K562 (cell line): ENCODE data around the gene CHCHD5. TPM values are rescaled to one million over a fixed set of nuclear protein-coding genes. Genes with fewer than 3 reads are reported as not detected.

Source experiments
- CBX1 ChIP-seq: sonication (generic); IDR thresholded peaks from 2 replicates; pipeline ENCODE4 v1.6.1; 2016; ENCODE audit warnings: antibody characterized with exemption, low read depth, mild to moderate bottlenecking
- CREB3 ChIP-seq: fragments of 450-650 bp; conservative IDR thresholded peaks from 2 replicates; pipeline ENCODE4 v1.6.1; 2016; ENCODE audit warnings: missing genetic modification characterization, low read depth, mild to moderate bottlenecking, missing compliant biosample characterization, moderate library complexity
- CXXC5 ChIP-seq: fragments of 250-450 bp; sonication (Bioruptor Pico); IDR thresholded peaks from 2 replicates; pipeline ENCODE4 v1.8.0; 2022; ENCODE audit warnings: inconsistent platforms, mild to moderate bottlenecking, moderate library complexity
- FOXM1 ChIP-seq, 2 experiments: fragments of 450-650 bp in 1 of 2; sonication (generic) in 1 of 2; formaldehyde crosslinking in 1 of 2; IDR thresholded peaks; 2 replicates each; pipeline versions ENCODE4 v1.6.1 to v1.9.0; 2017 to 2022; ENCODE audit warnings: low read depth in 2 of 2, mild to moderate bottlenecking in 2 of 2, missing genetic modification reagents in 1 of 2, moderate library complexity in 1 of 2
- GATA2 ChIP-seq: sonication (generic); formaldehyde crosslinking; IDR thresholded peaks from 2 replicates; pipeline ENCODE4 v1.4.0; 2020; ENCODE audit warnings: mild to moderate bottlenecking, missing genetic modification reagents
- HDAC3 ChIP-seq: fragments of 450-650 bp; IDR thresholded peaks from 2 replicates; pipeline ENCODE4 v1.6.1; 2018; ENCODE audit warnings: borderline replicate concordance, mild to moderate bottlenecking, moderate library complexity; ENCODE audit not compliant: partially characterized antibody
- KDM1A ChIP-seq, 2 experiments: fragments of 450-650 bp; IDR thresholded peaks; 2 replicates each; pipeline ENCODE4 v1.6.1; 2016; ENCODE audit warnings: mild to moderate bottlenecking in 2 of 2
- L3MBTL2 ChIP-seq: fragments of 450-650 bp; IDR thresholded peaks from 2 replicates; pipeline ENCODE4 v1.6.1; 2016; ENCODE audit warnings: mild to moderate bottlenecking, moderate library complexity
- MAZ ChIP-seq, 2 experiments: fragments of 450-650 bp in 1 of 2; sonication (generic) in 1 of 2; formaldehyde crosslinking; IDR thresholded peaks in 1 of 2; conservative IDR thresholded peaks in 1 of 2; 2 replicates each; pipeline versions ENCODE4 v1.4.0 to v1.5.0; 2020; ENCODE audit warnings: mild to moderate bottlenecking in 1 of 2, missing genetic modification reagents in 1 of 2
- MECOM ChIP-seq: fragments of 250-450 bp; sonication (Bioruptor Pico); IDR thresholded peaks from 2 replicates; pipeline ENCODE4 v1.8.0; 2022; ENCODE audit warnings: inconsistent platforms
- POLR2G ChIP-seq: fragments of 200-400 bp; formaldehyde crosslinking; IDR thresholded peaks from 2 replicates; pipeline ENCODE4 v1.6.1; 2017; ENCODE audit warnings: low read depth, mild to moderate bottlenecking, antibody characterized with exemption, low read length, moderate library complexity
- SMARCA4 ChIP-seq: fragments of 450-650 bp; IDR thresholded peaks from 2 replicates; pipeline ENCODE4 v1.6.1; 2016
- TAF1 ChIP-seq: IDR thresholded peaks from 2 replicates; pipeline ENCODE4 v1.6.1; 2011; ENCODE audit warnings: mild to moderate bottlenecking, low read length, moderate library complexity; ENCODE audit not compliant: insufficient read depth, control insufficient read depth, severe bottlenecking; ENCODE audit errors: extremely low read depth
- TCF7L2 ChIP-seq: fragments of 150-350 bp; IDR thresholded peaks from 2 replicates; pipeline ENCODE4 v1.6.1; 2016; ENCODE audit warnings: low read depth, mild to moderate bottlenecking, low read length, moderate library complexity
- TOE1 ChIP-seq, 2 experiments: fragments of 450-650 bp in 1 of 2; sonication (generic) in 1 of 2; formaldehyde crosslinking in 1 of 2; IDR thresholded peaks; 2 replicates each; pipeline versions ENCODE4 v1.7.1 to v1.8.0; 2016 to 2022; ENCODE audit warnings: borderline replicate concordance in 2 of 2, mild to moderate bottlenecking in 2 of 2, antibody characterized with exemption in 1 of 2, inconsistent platforms in 1 of 2, low read depth in 1 of 2, missing genetic modification reagents in 1 of 2, moderate library complexity in 1 of 2
- WHSC1 ChIP-seq: IDR thresholded peaks from one replicate; pipeline ENCODE4 v1.6.1; 2012; ENCODE audit warnings: low read length, control low read depth, inconsistent platforms
- ZBTB7A ChIP-seq: IDR thresholded peaks from 2 replicates; pipeline ENCODE4 v1.6.1; 2011; ENCODE audit warnings: low read depth, mild to moderate bottlenecking, low read length, moderate library complexity, borderline replicate concordance; ENCODE audit not compliant: control insufficient read depth
- ZNF431 ChIP-seq: sonication (generic); formaldehyde crosslinking; IDR thresholded peaks from 2 replicates; pipeline ENCODE4 v1.8.0; 2022; ENCODE audit warnings: mild to moderate bottlenecking, missing genetic modification reagents
- polyA plus RNA-seq, 8 experiments: library from polyadenylated mRNA; depleted of rRNA in 4 of 8; stranded (reverse) in 5 of 8; unstranded in 3 of 8; fragments of >200 nt; fragmentation: Nextera tagmentation in 2 of 8; fragmentation: Illumina TruSeq in 1 of 8; extraction: Ambion mirVana in 2 of 8; extraction: Trizol in 1 of 8; gene quantifications; 2 replicates each; pipeline versions ENCODE4 v1.2.1 to v1.2.3, GENCODE V29; 2011 to 2014; ENCODE audit warnings: inconsistent platforms in 1 of 8, missing spikeins in 1 of 8
- total RNA-seq, 7 experiments: library from RNA; depleted of rRNA in 6 of 7; stranded (reverse); fragments of >200 nt in 6 of 7; fragmentation: Illumina TruSeq in 2 of 7; extraction: Trizol in 2 of 7; gene quantifications; 2 replicates each; pipeline versions ENCODE4 v1.2.1 to v1.2.3, GENCODE V29; 2011 to 2021; ENCODE audit warnings: low replicate concordance in 1 of 7
- TF ChIP-seq, protein P1 (sequence below): fragments of 200-800 bp; sonication (Bioruptor generic); IDR thresholded peaks from 2 replicates; pipeline ENCODE4 v1.6.1; 2017; ENCODE audit warnings: missing genetic modification characterization, missing compliant biosample characterization
- TF ChIP-seq, protein P2 (sequence below): fragments of 450-650 bp; formaldehyde crosslinking; IDR thresholded peaks from 2 replicates; pipeline ENCODE4 v1.4.0; 2022; ENCODE audit warnings: mild to moderate bottlenecking, moderate library complexity

The CHCHD5 gene
- total and polyA plus RNA-seq, 9 of the 15 experiments (the other 6 are each of a cell fraction or from before 2014, with no cell fraction given) = 7.4 to 79.3 (median 33.4) TPM

- TF ChIP-seq ZBTB7A (peak; percentile 57; the same call in 1 of the 2 replicates), MAZ (CRISPR knock-in tag; conservative IDR thresholded peaks at IDR 0.05 in 1 of 2, IDR thresholded peaks at IDR 0.05 in 1 of 2) (0 out of 4 replicates have a peak, but pooled peaks of 1 of the 2 experiments have one; percentile 10), TCF7L2 (peak; percentile 85), CXXC5 (CRISPR knock-in tag) (peak; percentile 86), ZNF431 (CRISPR knock-in tag) (no peak; the same call in 1 of the 2 replicates), TAF1 (peak; percentile 47), WHSC1 (no peak), FOXM1 (IDR thresholded peaks at IDR 0.05; ENCODE audit: low read depth) (peak; percentile 64), FOXM1 (CRISPR knock-in tag; IDR thresholded peaks at IDR 0.05; ENCODE audit: low read depth) (no peak), KDM1A (IDR thresholded peaks at IDR 0.05) (no peak), CBX1 (peak; percentile 6; the same call in 1 of the 2 replicates), POLR2G (peak; percentile 79), SMARCA4 (no peak), L3MBTL2 (no peak), MECOM (peak; percentile 11; the same call in 1 of the 2 replicates), GATA2 (no peak), CREB3 (tag) (no peak), TOE1 (IDR thresholded peaks at IDR 0.05; ENCODE audit: borderline replicate concordance) (peak; percentile 96), TOE1 (CRISPR knock-in tag; IDR thresholded peaks at IDR 0.05; ENCODE audit: borderline replicate concordance, low read depth) (no peak), HDAC3 (peak; percentile 29)
- TF ChIP-seq, protein P1, sequence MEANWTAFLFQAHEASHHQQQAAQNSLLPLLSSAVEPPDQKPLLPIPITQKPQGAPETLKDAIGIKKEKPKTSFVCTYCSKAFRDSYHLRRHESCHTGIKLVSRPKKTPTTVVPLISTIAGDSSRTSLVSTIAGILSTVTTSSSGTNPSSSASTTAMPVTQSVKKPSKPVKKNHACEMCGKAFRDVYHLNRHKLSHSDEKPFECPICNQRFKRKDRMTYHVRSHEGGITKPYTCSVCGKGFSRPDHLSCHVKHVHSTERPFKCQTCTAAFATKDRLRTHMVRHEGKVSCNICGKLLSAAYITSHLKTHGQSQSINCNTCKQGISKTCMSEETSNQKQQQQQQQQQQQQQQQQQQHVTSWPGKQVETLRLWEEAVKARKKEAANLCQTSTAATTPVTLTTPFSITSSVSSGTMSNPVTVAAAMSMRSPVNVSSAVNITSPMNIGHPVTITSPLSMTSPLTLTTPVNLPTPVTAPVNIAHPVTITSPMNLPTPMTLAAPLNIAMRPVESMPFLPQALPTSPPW (CRISPR knock-in tag) = no peak
- TF ChIP-seq, protein P2, sequence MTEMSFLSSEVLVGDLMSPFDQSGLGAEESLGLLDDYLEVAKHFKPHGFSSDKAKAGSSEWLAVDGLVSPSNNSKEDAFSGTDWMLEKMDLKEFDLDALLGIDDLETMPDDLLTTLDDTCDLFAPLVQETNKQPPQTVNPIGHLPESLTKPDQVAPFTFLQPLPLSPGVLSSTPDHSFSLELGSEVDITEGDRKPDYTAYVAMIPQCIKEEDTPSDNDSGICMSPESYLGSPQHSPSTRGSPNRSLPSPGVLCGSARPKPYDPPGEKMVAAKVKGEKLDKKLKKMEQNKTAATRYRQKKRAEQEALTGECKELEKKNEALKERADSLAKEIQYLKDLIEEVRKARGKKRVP (CRISPR knock-in tag) = no peak
Measured at GRCh38 chr2:112541315-112542122, 42.9 kb upstream of the CHCHD5 start (continued).
